Activated B cell treated with CpG ODN at 0.5 μM for 24 hours (primary cell): ENCODE data around the gene ZNF846. TPM values are rescaled to one million over a fixed set of nuclear protein-coding genes. Genes with fewer than 3 reads are reported as not detected.

Source experiments
- ATAC-seq: fragments of 200-7000 bp; cut with Tn5 transposase; one replicate; pipeline ENCODE4 v1.10.0; 2021; ENCODE audit warnings: low read depth, mild to moderate bottlenecking, moderate library complexity
- CTCF ChIA-PET: fragments of 350-600 bp; sonication (Branson Sonifier 250); formaldehyde crosslinking; loops from one replicate; lab custom pipeline; 2021; ENCODE audit warnings: antibody characterized with exemption; lab: Charles Lee
- POLR2A ChIA-PET: fragments of 350-600 bp; sonication (Branson Sonifier 250); formaldehyde crosslinking; loops from one replicate; lab custom pipeline; 2021; ENCODE audit warnings: antibody characterized with exemption; lab: Charles Lee
- DNase-seq: peaks from one replicate; pipeline ENCODE4 v3.0.0; 2022
- H3K27ac Mint-ChIP-seq: one replicate; pipeline ENCODE4 v1.8.0; 2020; ENCODE audit warnings: mixed read lengths
- H3K27me3 Mint-ChIP-seq: one replicate; pipeline ENCODE4 v1.8.0; 2021; ENCODE audit warnings: mixed read lengths
- H3K36me3 Mint-ChIP-seq: one replicate; pipeline ENCODE4 v1.8.0; 2021; ENCODE audit warnings: low read depth, mixed read lengths
- H3K4me1 Mint-ChIP-seq: one replicate; pipeline ENCODE4 v1.8.0; 2021; ENCODE audit warnings: mixed read lengths
- H3K4me3 Mint-ChIP-seq: one replicate; pipeline ENCODE4 v1.8.0; 2020; ENCODE audit warnings: mild to moderate bottlenecking, mixed read lengths
- H3K9me3 Mint-ChIP-seq: one replicate; pipeline ENCODE4 v1.8.0; 2020; ENCODE audit warnings: mixed read lengths
- CTCF ChIP-seq: fragments of 200-600 bp; IDR thresholded peaks from one replicate; pipeline ENCODE4 v1.8.0; 2022; ENCODE audit warnings: antibody characterized with exemption, mild to moderate bottlenecking
- intact Hi-C: fragments of 100-400 bp; cut with micrococcal nuclease; formaldehyde crosslinking; loops from one replicate; pipeline ENCODE4 v1.15.1; 2024
- total RNA-seq: library from RNA; stranded (reverse); gene quantifications from 2 replicates; pipeline ENCODE4 v1.2.3, GENCODE V29; 2022

ZNF846 gene
- total RNA-seq, 1 donor from 2014 or later: 10.7 TPM

GRCh38 chr19:9705836-9706235 is 62.7 kb downstream of the ZNF846 start:
- POLR2A ChIA-PET: no interaction called here
- Mint-ChIP-seq H3K9me3 (peaks cover 6% of the 10 kb centered on the region), H3K27me3 (peaks cover 2% of the 10 kb centered on the region), H3K36me3 (peaks cover 2% of the 10 kb centered on the region), H3K4me3 (no peak overlapping the region), H3K4me1 (peaks cover 15% of the 10 kb centered on the region), H3K27ac (no peak overlapping the region)
- no peak for TF ChIP-seq CTCF
- DNase-seq (no peak), ATAC-seq (no peak)
- intact Hi-C loops: no loop called here
- CTCF ChIA-PET: no interaction called here

- TF ChIP-seq CTCF: no peak
- intact Hi-C loops: no loop called here
- H3K27me3 Mint-ChIP-seq: peaks cover 4% of the 10 kb centered on the region
Measured at GRCh38 chr19:9702186-9702585, 66.4 kb downstream of the ZNF846 start.

More at GRCh38 chr19:9702186-9702585, 66.4 kb downstream of the ZNF846 start:
- no peak overlapping the region for H3K4me3 Mint-ChIP-seq
- ChIA-PET POLR2A (no interaction called here), CTCF (no interaction called here)
- no peak overlapping the region for H3K27ac Mint-ChIP-seq
- H3K9me3 Mint-ChIP-seq: peaks cover 8% of the 10 kb centered on the region
- H3K4me1 Mint-ChIP-seq: no peaks in the 10 kb centered on the region
- ATAC-seq (no peak), DNase-seq (no peak)
- no peaks in the 10 kb centered on the region for H3K36me3 Mint-ChIP-seq

Other genes with a start within 250 kb of the ZNF846 start
- gene ZNF426, start 230.1 kb downstream of the ZNF846 start, total RNA-seq: 18.8 and 22.7 TPM in 2 replicates
- 53.7 and 57.0 TPM in 2 replicates for gene ZNF121, start 184.2 kb downstream of the ZNF846 start, total RNA-seq
- 37.1 and 40.2 TPM in 2 replicates for gene ZNF561, start 147.5 kb downstream of the ZNF846 start, total RNA-seq
- gene ZNF562, start 93.6 kb downstream of the ZNF846 start, total RNA-seq: 31.6 and 32.2 TPM in 2 replicates
- gene FBXL12, start 50.3 kb upstream of the ZNF846 start, total RNA-seq: 34.6 and 41.9 TPM in 2 replicates
- 270 and 285 TPM in 2 replicates for gene UBL5, start 59.2 kb upstream of the ZNF846 start, total RNA-seq
- gene PIN1, start 66.6 kb upstream of the ZNF846 start, total RNA-seq: 57.1 and 66.0 TPM in 2 replicates
- gene OLFM2, start 167.8 kb upstream of the ZNF846 start, total RNA-seq: not detected in 2 replicates
- not detected in 2 replicates for gene COL5A3, start 241.8 kb upstream of the ZNF846 start, total RNA-seq
- not detected in 2 replicates for gene RDH8, start 244.7 kb upstream of the ZNF846 start, total RNA-seq